Astrocyte (in vitro differentiated cells and primary cell): ENCODE data around the gene SLC26A9. TPM values are rescaled to one million over a fixed set of nuclear protein-coding genes. Genes with fewer than 3 reads are reported as not detected.
"Not testable (repeated sequence)": the region's sequence is repeated elsewhere in the genome, so short reads cannot be mapped to it uniquely, and the experiment has no call there.

Experiments
- DNase-seq: peaks from one replicate; pipeline ENCODE4 v3.0.0-alpha.2; 2010; ENCODE audit warnings: low read depth
- FAIRE-seq: peaks from 2 replicates; lab custom pipeline; 2011; peaks lifted over from hg19 to GRCh38; lab: Jason Lieb, UNC
- H2AFZ ChIP-seq: 2 replicates; pipeline ENCODE4 v1.6.0; 2012; ENCODE audit warnings: low read depth, low read length, inconsistent platforms
- H3K27ac ChIP-seq: 2 replicates; pipeline ENCODE4 v1.5.1; 2011; ENCODE audit warnings: low read depth, low read length, inconsistent platforms
- H3K27me3 ChIP-seq: 2 replicates; pipeline ENCODE4 v1.6.0; 2011; ENCODE audit warnings: low read length, inconsistent platforms; ENCODE audit not compliant: insufficient read depth
- H3K36me3 ChIP-seq: 2 replicates; pipeline ENCODE4 v1.5.1; 2011; ENCODE audit warnings: low read length, inconsistent platforms; ENCODE audit not compliant: insufficient read depth
- H3K4me1 ChIP-seq: 2 replicates; pipeline ENCODE4 v1.5.1; 2011; ENCODE audit warnings: low read length, inconsistent platforms; ENCODE audit not compliant: insufficient read depth
- H3K4me2 ChIP-seq: 2 replicates; pipeline ENCODE4 v1.6.0; 2012; ENCODE audit warnings: low read length, inconsistent platforms
- H3K4me3 ChIP-seq: 2 replicates; pipeline ENCODE4 v1.5.1; 2011; ENCODE audit warnings: low read depth, mild to moderate bottlenecking, low read length, inconsistent platforms; ENCODE audit not compliant: insufficient read depth
- H3K79me2 ChIP-seq: 2 replicates; pipeline ENCODE4 v1.6.0; 2012; ENCODE audit warnings: mild to moderate bottlenecking, low read length, inconsistent platforms; ENCODE audit not compliant: insufficient read depth
- H3K9ac ChIP-seq: 2 replicates; pipeline ENCODE4 v1.6.0; 2012; ENCODE audit warnings: mild to moderate bottlenecking, low read length, inconsistent platforms
- H3K9me3 ChIP-seq: 2 replicates; pipeline ENCODE4 v1.5.1; 2012; ENCODE audit warnings: low read depth, mild to moderate bottlenecking, low read length, inconsistent platforms; ENCODE audit not compliant: insufficient read depth
- H4K20me1 ChIP-seq: 2 replicates; pipeline ENCODE4 v1.6.0; 2012; ENCODE audit warnings: low read length, inconsistent platforms; ENCODE audit not compliant: insufficient read depth
- H3K27ac Mint-ChIP-seq: one replicate; pipeline ENCODE4 v1.8.0; 2021; ENCODE audit warnings: mild to moderate bottlenecking, mixed read lengths; ENCODE audit not compliant: unreplicated experiment
- H3K27me3 Mint-ChIP-seq: one replicate; pipeline ENCODE4 v1.8.0; 2021; ENCODE audit warnings: low read depth, mixed read lengths; ENCODE audit not compliant: unreplicated experiment
- H3K36me3 Mint-ChIP-seq: one replicate; pipeline ENCODE4 v1.8.0; 2021; ENCODE audit warnings: low read depth, mixed read lengths; ENCODE audit not compliant: unreplicated experiment
- H3K4me1 Mint-ChIP-seq: one replicate; pipeline ENCODE4 v1.8.0; 2021; ENCODE audit warnings: low read depth, mixed read lengths; ENCODE audit not compliant: unreplicated experiment
- H3K4me3 Mint-ChIP-seq: one replicate; pipeline ENCODE4 v1.8.0; 2021; ENCODE audit warnings: mild to moderate bottlenecking, moderate library complexity, mixed read lengths; ENCODE audit not compliant: unreplicated experiment
- H3K9me3 Mint-ChIP-seq: one replicate; pipeline ENCODE4 v1.8.0; 2021; ENCODE audit warnings: mild to moderate bottlenecking, mixed read lengths; ENCODE audit not compliant: unreplicated experiment
- EZH2 ChIP-seq: IDR thresholded peaks from 2 replicates; pipeline ENCODE4 v1.6.1; 2012; ENCODE audit warnings: mild to moderate bottlenecking, low read length, inconsistent platforms; ENCODE audit not compliant: insufficient read depth
- total RNA-seq: library from RNA; stranded (reverse); gene quantifications from 2 replicates; pipeline ENCODE4 v1.2.1, GENCODE V29; 2021
- TF ChIP-seq, protein P1 (sequence below): IDR thresholded peaks from 2 replicates; pipeline ENCODE4 v1.5.1; 2011; ENCODE audit warnings: low read depth, mild to moderate bottlenecking, inconsistent platforms, low read length, moderate library complexity; ENCODE audit not compliant: insufficient read depth

Gene SLC26A9
- total RNA-seq, 1 donor from 2014 or later: not detected

DNA sequence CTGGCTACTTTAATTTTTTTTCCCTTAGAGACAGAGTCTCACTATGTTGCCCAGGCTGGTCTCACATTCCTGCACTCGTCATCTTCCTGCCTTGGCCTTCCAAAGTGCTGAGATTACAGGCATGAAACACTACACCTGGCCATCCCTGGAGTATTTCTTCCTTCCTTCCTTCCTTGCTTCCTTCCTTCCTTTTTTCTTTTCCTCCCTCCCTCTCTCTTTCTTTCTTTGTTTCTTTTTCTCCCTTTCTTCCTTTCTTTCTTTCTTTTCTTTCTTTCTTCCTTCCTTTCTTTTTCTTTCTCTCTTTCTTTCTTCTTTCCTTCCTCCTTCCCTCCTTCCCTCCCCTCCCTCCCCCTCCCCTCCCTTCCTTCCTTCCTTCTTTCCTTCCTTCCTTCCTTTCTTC is 46.9 kb downstream of the SLC26A9 start:
- no peaks in the 10 kb centered on the region for H3K27me3 Mint-ChIP-seq
- TF ChIP-seq EZH2: no peak
- TF ChIP-seq, protein P1, sequence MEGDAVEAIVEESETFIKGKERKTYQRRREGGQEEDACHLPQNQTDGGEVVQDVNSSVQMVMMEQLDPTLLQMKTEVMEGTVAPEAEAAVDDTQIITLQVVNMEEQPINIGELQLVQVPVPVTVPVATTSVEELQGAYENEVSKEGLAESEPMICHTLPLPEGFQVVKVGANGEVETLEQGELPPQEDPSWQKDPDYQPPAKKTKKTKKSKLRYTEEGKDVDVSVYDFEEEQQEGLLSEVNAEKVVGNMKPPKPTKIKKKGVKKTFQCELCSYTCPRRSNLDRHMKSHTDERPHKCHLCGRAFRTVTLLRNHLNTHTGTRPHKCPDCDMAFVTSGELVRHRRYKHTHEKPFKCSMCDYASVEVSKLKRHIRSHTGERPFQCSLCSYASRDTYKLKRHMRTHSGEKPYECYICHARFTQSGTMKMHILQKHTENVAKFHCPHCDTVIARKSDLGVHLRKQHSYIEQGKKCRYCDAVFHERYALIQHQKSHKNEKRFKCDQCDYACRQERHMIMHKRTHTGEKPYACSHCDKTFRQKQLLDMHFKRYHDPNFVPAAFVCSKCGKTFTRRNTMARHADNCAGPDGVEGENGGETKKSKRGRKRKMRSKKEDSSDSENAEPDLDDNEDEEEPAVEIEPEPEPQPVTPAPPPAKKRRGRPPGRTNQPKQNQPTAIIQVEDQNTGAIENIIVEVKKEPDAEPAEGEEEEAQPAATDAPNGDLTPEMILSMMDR: no peak
- H3K27me3 ChIP-seq: no peaks in the 10 kb centered on the region
- H3K36me3 Mint-ChIP-seq: no peaks in the 10 kb centered on the region
- DNase-seq (no peak), FAIRE-seq (no peak)
- no peak overlapping the region for H3K4me3 ChIP-seq
- H3K79me2 ChIP-seq: no peaks in the 10 kb centered on the region
- no peak overlapping the region for H2AFZ ChIP-seq
- H3K9me3 Mint-ChIP-seq: peaks cover 8% of the 10 kb centered on the region
- H3K4me2 ChIP-seq: no peak overlapping the region
- no peak overlapping the region for H3K4me3 Mint-ChIP-seq
- H3K9ac ChIP-seq: no peak overlapping the region
- H3K36me3 ChIP-seq: no peaks in the 10 kb centered on the region
- H3K27ac Mint-ChIP-seq: no peak overlapping the region
- no peaks in the 10 kb centered on the region for H3K4me1 ChIP-seq
- H3K9me3 ChIP-seq: no peaks in the 10 kb centered on the region
- H4K20me1 ChIP-seq: no peaks in the 10 kb centered on the region
- H3K27ac ChIP-seq: no peak overlapping the region
- H3K4me1 Mint-ChIP-seq: peaks cover 8% of the 10 kb centered on the region

DNA sequence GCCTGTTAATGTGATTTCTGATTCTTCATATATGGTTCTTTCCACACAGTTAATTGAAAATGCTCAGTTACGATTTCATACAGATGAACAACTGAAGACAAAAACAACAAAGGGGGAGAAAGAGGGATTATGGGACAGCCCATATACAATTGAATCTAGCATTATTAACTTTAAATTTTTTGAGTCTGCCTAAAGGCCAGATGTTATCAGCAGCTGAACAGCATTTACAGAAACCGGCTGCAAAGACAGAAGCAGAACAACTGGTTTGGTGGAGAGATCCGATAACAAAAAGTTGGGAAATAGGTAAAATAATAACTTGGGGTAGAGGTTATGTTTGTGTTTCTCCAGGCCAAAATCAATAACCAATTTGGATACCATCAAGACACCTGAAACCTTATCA is 49.1 kb downstream of the SLC26A9 start:
- H3K79me2 ChIP-seq, H3K27ac Mint-ChIP-seq, H3K9ac ChIP-seq, FAIRE-seq, H3K27me3 ChIP-seq, H3K4me3 Mint-ChIP-seq, H3K4me3 ChIP-seq, H4K20me1 ChIP-seq, H3K9me3 ChIP-seq, DNase-seq, H3K36me3 ChIP-seq, H3K36me3 Mint-ChIP-seq, H3K27me3 Mint-ChIP-seq, H3K4me2 ChIP-seq, H3K27ac ChIP-seq, H2AFZ ChIP-seq: not testable (repeated sequence)
- H3K4me1 ChIP-seq: peaks cover 12% of the 10 kb centered on the region
- H3K9me3 Mint-ChIP-seq: peaks cover 12% of the 10 kb centered on the region
- peaks cover 27% of the 10 kb centered on the region for H3K4me1 Mint-ChIP-seq

DNA sequence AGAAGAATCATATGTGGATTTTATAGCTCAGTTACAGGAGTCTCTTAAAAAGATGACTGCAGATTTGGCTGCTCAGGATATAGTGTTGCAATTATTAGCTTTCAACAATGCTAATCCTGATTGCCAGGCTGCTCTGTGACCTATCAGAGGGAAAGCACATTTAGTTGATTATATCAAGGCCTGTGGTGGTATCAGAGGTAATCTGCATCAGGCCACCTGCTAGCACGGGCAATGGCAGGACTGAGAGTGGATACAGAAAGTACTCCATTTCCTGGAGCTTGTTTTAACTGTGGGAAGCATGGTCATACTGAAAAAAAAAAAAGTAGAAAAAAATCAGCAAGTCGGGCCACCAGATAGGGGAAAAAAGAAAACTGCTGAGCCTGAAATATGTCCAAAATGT is 51.1 kb downstream of the SLC26A9 start:
- H3K27me3 ChIP-seq, H2AFZ ChIP-seq, H3K4me2 ChIP-seq, H3K27ac Mint-ChIP-seq, H3K4me3 Mint-ChIP-seq, H3K9me3 ChIP-seq, H3K27me3 Mint-ChIP-seq, FAIRE-seq, H3K4me3 ChIP-seq, H4K20me1 ChIP-seq, H3K36me3 Mint-ChIP-seq, H3K36me3 ChIP-seq, H3K9ac ChIP-seq, DNase-seq, H3K79me2 ChIP-seq, H3K27ac ChIP-seq: not testable (repeated sequence)
- Mint-ChIP-seq H3K4me1 (peaks cover 35% of the 10 kb centered on the region), H3K9me3 (peaks cover 10% of the 10 kb centered on the region)
- peaks cover 15% of the 10 kb centered on the region for H3K4me1 ChIP-seq

DNA sequence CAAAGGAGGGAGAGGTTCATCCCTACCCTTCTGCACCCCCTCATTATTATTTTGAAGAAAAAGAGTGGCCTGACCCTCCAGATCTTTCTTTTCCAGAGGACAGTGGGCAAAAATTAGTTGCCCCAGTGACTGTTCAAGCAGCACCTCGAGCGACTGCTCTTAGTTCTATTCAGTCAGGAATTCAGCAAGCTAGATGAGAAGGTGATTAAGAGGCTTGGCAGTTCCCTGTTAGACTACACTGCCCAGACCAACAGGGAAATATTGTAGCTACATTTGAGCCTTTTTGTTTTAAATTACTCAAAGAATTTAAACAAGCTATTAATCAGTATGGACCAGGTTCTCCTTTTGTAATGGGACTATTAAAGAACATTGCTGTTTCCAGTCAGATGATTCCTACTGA is 51.8 kb downstream of the SLC26A9 start:
- not testable (repeated sequence) for H2AFZ ChIP-seq, H3K27me3 Mint-ChIP-seq, H3K36me3 Mint-ChIP-seq, H3K4me2 ChIP-seq, H3K79me2 ChIP-seq, H3K9me3 ChIP-seq, H3K4me3 Mint-ChIP-seq, H3K27ac ChIP-seq, H3K4me3 ChIP-seq, FAIRE-seq, H3K36me3 ChIP-seq, H3K27me3 ChIP-seq, H4K20me1 ChIP-seq, H3K9ac ChIP-seq
- Mint-ChIP-seq H3K9me3 (peaks cover 10% of the 10 kb centered on the region), H3K4me1 (peaks cover 35% of the 10 kb centered on the region), H3K27ac (peak overlapping the region; percentile 50)
- peak; percentile 59 for DNase-seq
- H3K4me1 ChIP-seq: peaks cover 15% of the 10 kb centered on the region

DNA sequence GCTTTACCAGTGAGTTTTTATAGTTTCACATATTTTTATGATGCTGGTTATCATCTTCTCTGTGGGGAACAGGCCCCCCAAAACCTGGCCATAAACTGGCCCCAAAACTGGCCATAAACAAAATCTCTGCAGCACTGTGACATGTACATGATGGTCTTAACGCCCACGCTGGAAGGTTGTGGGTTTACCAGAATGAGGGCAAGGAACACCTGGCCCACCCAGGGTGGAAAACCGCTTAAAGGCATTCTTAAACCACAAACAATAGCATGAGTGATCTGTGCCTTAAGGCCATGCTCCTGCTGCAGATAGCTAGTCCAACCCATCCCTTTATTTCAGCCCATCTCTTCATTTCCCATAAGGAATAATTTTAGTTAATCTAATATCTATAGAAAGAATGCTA is 52.6 kb downstream of the SLC26A9 start:
- DNase-seq, H3K4me3 Mint-ChIP-seq, FAIRE-seq: not testable (repeated sequence)

More for the DNA sequence above, 52.6 kb downstream of the SLC26A9 start:
- not testable (repeated sequence) for H3K27me3 Mint-ChIP-seq, H3K27me3 ChIP-seq, H4K20me1 ChIP-seq, H3K36me3 ChIP-seq, H3K4me3 ChIP-seq, H3K9me3 ChIP-seq, H3K36me3 Mint-ChIP-seq, H3K9ac ChIP-seq, H3K79me2 ChIP-seq, H3K9me3 Mint-ChIP-seq, H2AFZ ChIP-seq, H3K27ac ChIP-seq
- Mint-ChIP-seq H3K4me1 (peaks cover 35% of the 10 kb centered on the region), H3K27ac (peak overlapping the region; percentile 89)
- Histone ChIP-seq H3K4me2 (peak overlapping the region; percentile 65), H3K4me1 (peaks cover 15% of the 10 kb centered on the region)
